Anterior cingulate cortex (tissue), 58 donors: Measurements from ENCODE around the gene SUGP1.
"Not testable (repeated sequence)": the region's sequence is repeated elsewhere in the genome, so short reads cannot be mapped to it uniquely, and the experiment has no call there.

ENCODE experiments used
- DNase-seq, 58 donors: peaks; one replicate each; lab custom pipeline; 2025; lab: John Stamatoyannopoulos, UW

Gene SUGP1, protein sequence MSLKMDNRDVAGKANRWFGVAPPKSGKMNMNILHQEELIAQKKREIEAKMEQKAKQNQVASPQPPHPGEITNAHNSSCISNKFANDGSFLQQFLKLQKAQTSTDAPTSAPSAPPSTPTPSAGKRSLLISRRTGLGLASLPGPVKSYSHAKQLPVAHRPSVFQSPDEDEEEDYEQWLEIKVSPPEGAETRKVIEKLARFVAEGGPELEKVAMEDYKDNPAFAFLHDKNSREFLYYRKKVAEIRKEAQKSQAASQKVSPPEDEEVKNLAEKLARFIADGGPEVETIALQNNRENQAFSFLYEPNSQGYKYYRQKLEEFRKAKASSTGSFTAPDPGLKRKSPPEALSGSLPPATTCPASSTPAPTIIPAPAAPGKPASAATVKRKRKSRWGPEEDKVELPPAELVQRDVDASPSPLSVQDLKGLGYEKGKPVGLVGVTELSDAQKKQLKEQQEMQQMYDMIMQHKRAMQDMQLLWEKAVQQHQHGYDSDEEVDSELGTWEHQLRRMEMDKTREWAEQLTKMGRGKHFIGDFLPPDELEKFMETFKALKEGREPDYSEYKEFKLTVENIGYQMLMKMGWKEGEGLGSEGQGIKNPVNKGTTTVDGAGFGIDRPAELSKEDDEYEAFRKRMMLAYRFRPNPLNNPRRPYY

DNA sequence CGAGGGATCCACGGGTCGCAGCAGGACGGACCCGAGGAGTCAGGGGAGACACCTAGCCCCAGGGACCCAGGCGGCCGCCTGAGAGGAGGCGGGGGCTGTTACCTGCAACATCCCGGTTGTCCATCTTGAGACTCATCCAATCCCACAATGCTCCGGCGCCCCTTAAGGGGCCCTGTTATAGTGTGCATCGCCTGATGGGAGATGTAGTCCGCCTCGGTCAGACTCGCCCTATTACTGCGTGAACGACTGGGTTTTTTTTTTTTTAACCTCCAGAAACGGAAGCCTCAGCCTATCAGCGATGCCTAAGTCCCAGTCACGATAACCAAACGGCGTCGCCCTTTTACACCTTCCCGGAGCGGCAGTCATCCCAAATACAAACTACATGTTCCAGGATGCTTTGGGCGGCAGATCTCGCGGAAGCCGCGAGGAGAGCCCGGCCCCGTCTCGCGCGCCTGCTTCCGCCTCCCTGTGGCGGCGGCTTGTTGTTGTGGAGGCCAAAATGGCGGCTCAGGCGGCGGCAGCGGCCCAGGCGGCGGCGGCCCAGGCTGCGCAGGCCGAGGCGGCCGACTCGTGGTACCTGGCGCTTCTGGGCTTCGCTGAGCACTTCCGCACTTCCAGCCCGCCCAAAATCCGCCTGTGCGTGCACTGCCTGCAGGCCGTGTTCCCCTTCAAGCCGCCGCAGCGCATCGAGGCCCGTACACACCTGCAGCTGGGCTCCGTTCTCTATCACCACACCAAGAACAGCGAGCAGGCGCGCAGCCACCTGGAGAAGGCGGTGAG lies at the start of gene SUGP1, which contains the start of gene MAU2:
Gene SUGP1 (minus strand): TSS at position 149 of the 780 bp plus-strand sequence. CDS start 13 bp downstream, at position 136.
Gene MAU2 (plus strand): TSS at position 469 of the 780 bp plus-strand sequence. CDS start 31 bp downstream, at position 500.
- peak in 57 of 58 donors; percentile 24 to 93 (median 85) for DNase-seq

DNA sequence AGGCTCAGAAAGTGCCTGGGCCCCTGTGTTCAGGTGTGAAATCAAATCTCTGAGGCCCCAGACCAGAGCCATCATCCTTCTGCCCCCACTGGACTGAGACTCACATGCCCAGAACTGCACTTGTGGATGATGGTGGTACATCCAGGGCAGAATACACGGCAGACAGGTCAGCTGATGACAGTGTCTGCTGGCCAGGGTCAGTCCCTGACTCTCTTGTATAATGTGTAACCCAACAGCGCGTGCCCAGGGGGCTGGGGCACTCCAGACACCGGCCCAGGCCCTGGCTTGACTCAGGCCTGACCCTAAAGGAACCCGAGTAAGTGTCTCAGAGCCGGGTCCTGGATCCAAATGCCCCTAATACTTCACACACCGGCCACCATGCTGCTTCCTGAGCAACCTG lies 47.8 kb upstream of the SUGP1 start:
- no peak for DNase-seq

DNA sequence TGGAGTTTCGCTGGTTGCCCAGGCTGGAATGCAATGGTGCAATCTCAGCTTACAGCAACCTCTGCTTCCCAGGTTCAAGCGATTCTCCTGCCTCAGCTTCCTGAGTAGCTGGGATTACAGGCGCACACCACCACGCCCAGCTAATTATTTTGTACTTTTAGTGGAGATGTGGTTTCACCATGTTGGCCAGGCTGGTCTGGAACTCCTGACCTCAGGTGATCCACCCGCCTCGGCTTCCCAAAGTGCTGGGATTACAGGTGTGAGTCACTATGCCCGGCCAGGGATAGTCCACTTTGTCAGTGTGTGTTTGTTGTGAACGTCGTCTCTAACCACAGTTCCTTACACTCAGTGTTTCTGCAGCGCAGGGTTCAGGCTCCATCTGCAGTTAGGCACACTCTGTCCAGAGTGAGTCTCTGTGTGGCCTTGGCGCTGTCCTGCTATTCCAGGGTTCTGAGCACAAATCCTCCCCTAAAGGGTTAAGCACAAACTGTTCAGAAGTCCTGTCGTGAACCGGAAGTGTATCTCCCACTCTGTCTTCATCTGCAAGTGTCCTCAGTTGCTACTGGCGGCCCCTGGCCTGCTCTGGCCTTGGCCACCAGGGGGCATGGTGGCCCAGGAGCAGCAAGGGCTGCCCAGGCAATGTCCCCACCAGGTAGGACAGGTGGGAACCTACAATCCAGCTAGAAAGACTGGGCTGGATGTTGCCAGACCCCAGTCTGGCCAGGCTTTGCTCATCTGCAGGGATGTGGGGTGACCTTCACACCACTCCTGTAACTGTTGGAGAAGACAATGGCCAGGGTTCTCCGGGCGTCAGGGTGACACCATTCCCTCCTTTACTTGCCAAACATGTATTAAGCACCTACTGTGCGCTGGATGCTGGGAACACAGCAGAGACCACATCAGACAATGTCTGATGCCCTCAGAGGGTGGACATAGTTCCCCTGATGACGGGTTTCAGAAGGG lies 46.4 kb upstream of the SUGP1 start:
- DNase-seq, result peak in 37 of 58 donors; percentile 4 to 69 (median 21)

DNA sequence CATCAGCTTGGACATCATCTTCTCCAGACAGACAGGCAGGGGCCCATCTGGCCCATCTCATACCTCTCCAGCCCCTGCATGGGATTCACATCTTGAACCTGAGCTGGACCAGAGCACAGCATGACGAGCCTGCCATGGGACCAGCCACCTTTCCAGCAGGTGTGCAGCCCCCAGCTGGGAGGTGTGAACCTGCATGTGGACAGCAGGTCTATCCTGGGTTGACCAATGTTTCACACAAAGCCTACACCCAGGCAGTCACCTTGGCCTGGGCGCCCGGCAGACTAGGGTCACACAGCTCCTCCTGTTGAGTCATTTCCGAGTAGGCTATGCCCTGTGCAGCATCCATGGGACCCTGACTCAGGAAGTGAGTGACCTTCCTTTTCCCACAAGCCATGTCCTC lies 41.8 kb upstream of the SUGP1 start:
- no peak for DNase-seq

DNA sequence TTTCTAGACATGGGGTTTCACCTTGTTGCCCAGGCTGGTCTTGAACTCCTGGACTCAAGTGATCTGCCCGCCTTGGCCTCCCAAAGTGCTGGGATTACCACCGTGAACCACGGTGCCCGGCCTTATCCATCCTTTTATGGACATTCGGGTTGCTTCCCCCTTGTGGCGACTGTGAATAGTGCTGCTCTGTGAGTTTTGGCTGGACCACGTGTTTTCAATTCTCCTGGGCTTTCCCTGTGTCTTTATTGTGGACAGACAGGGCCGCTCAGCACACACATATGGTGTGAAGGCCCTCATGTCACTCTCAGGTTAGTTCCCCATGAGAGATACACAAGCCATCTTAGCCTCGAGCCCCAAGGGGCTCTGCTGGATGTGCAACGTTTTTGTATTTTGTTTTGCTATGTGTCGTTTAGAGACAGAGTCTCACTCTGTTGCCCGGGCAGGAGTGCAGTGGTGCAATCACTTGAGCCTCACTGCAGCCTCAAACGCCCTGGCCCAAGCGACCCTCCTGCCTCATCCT lies 40.8 kb upstream of the SUGP1 start:
- DNase-seq, result peak in 50 of 58 donors; percentile 7 to 81 (median 46)

DNA sequence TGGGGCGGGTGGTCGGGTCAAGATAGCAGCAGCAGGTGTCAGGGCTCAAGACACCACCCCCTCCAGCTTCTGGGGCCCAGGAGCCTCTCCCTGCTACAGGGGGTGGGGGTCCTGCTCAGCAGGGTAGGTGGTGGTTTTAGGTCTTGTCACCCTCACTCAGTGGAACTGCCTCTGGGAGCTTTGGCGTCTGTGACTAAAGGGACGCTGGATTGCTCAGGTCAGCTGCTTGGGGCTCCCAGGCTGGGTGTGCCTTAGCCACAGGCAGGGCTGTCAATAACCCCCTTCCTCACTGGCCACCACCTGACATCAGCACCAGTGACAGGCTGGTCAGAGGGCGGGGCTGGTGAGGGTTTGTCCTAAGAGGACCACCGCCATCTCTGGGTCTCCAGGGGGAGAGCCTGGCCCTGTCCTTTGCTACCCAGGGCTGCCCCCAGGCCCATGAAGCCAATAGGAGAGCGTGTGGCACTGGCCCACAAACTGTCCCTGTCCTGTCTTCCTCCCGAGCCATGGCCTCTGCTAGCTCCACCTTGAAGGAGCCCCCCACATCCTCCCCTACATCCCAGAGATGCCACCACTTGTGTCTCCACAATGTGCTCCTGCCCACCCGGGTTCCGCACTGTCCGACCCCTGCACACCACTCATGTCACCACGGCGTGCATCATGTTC lies 36.7 kb upstream of the SUGP1 start:
- no peak for DNase-seq

DNA sequence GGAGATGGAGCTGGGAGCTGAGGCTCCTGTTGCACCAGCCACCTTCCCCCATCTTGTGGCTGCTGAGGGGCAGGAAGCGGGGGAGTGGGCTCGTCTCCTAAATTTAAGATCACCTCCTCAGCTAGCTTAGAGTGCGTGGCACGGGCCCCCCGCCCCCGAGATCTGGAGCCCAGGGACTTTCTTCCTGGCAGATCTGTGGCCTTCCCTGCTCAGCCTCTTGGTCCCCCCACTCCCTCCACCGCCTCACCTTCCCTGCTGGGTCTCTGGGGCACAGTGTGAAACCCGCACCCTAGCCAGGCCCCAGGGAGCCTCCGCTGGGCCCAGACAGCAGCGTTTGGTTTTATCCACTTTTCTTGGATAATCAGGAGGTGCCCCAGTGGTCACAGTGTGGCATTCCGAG lies 36.2 kb upstream of the SUGP1 start:
- DNase-seq, result no peak

DNA sequence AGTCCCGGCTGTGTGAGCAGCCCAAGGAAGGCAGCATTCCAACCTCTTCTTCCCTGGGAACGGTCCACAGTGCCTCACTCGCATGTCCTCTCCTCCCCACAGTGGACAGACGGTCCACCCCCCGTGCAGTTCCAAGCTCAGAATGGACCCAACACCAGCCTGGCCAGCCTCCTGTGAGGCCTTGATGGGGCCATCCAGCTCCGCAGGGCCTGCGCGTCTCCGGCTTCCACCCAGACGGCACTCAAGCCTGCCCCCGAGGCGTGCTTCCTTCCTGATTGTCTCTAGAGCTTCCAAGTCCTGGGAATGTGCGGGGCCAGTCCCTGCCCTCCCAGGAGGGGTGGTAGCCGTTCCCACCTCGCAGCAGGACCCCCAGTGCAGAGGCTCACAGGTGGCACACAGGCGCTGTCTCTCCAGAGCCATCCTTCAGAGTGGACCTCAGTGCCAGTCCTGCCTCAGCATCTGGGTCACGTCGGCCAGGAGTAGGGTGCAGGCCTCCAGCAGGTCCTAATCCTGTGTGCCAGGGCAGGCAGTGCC lies 35.4 kb upstream of the SUGP1 start:
- DNase-seq, result no peak

DNA sequence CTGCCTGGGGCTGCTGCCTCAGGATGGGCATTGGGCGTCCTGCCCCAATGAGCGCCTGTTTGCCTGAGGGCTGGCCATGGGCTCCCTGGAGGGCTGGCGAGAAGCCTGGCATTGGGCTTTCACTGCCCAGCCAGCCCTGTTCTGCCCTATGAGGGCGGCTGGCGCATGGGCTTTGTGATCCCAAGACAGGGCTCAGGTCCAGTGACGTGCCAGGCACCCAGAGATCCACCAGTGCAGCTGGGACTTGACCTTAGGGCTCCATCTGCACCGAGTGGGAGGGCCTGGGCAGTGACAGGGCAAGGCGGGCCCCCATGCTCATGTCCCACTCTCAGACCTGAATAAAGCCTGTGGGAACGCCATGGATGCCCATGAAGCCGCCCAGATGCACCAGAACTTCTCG lies 34.6 kb upstream of the SUGP1 start:
- DNase-seq, result no peak

DNA sequence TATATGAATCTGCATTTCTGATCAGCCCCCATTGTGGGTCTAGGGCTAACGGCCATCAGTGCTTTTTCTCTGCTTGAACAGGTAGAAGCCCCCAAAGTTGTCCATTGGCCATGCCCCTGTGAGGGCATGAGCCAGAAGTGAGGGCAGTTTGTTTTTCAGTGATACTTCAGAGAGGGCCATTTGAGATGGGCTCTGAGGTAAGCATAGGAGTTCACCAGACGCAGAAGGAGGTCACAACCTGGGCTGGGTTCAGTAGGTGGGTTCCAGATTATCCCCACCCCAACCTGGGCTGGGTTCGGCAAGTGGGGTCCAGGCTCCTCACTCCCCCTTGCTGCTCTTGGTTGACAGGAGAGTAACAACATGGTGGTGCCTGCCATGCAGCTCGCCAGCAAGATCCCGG lies 33.7 kb upstream of the SUGP1 start:
- DNase-seq, result no peak

DNA sequence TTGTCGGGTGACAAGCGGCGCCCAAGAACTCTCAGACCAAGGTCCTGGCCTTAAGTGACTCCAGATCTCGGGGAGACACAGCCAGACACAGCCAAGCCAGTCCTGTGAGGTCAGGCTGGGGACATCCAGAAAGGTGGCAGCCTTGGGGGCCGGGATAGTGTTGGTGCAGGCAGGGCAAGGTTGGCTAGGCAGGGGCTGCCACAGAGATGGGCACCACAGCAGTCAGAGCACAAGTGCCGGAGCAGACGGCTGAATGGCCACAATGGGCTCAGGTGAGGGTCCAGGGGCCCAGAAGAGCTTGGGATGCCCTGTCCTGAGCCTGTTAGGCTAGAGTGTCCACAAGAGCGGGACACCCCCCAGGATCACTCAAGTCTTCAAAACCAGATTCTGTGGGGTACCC lies 32.5 kb upstream of the SUGP1 start:
- DNase-seq, result no peak

DNA sequence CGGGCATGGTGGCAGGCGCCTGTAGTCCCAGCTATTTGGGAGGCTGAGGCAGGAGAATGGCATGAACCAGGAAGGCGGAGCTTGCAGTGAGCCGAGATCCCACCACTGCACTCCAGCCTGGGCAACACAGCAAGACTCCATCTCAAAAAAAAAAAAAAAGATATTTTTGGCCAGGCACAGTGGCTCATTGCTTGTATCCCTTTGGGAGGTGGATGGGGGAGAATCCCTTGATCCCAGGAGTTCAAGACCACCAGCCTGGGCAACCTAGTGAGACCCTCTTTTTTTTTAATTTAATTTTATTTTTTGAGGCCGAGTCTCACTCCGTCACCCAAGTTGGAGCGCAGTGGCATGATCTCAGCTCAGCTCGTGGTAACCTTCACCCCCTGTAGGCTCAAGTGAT lies 30.4 kb upstream of the SUGP1 start:
- not testable (repeated sequence) for DNase-seq

DNA sequence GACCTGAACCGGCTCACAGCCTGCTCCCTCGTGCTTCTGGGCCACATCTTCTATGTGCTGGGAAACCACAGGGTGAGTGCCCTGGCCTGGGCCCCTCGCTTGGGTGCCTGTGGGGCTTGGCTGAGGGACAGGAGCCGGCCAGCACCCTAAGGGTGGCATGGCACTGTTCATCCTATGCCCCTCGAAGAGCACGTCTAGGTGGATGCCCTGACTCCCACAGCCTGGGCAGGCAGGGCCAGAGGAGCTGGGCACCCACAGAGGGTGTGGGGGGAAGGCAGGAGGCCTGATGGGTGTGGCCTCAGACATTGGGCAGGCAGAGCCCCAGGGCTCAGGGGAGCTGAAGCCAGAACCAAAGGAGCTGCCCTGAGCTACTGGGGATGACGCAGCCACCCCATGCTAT lies 29.1 kb upstream of the SUGP1 start:
- no peak for DNase-seq

DNA sequence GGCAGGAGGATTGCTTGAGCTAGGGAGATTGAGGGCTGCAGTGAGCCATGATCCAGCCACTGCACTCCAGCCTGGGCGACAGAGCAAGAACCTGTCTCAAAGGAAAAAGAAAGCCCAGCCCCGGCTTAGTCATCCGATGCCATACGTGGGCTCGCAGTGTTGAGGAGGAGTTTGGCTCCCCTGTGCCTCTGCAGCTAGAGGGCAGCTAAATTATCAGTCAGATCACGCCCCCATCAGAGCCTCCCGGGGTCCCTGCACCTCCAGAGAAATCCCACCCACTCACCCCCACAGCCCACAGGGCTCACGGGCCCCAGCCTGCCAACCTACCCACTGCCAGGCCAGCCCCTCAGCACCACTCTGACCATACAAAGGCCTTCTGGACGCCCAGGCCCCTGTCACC lies 28.0 kb upstream of the SUGP1 start:
- DNase-seq, result peak in 2 of 58 donors; percentile 11 to 17

DNA sequence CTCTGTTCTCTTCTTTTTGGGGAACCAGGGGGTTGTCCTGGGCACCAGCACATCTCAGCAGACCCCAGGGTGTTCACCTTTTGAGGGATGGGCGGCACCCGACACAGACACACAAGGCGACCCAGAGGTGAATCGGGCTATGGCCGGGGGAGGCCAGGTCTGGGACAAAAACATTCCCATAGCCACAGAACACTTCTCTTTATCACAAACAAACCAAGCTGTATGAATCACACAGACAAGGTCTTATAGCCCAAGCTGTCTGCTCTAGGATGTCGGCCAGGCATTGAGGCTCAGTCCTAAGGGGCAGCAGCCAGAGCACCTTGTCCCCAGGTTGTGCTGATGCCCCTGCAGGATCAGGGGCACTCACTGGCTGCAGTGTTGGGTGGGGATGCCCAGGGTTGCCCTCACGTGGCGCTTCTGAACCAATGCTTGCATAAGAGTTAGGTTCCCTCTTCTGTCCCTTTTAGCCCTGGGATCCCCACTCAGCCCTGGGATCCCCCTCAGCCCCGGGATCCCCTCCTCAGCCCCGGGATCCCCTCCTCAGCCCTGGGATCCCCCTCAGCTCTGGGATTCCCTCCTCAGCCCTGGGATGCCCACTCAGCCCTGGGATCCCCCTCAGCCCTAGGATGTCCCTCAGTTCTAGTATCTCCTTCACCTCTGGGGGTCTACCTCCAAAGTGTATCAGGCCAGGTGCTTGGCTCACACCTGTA lies 27.2 kb upstream of the SUGP1 start:
- no peak for DNase-seq

DNA sequence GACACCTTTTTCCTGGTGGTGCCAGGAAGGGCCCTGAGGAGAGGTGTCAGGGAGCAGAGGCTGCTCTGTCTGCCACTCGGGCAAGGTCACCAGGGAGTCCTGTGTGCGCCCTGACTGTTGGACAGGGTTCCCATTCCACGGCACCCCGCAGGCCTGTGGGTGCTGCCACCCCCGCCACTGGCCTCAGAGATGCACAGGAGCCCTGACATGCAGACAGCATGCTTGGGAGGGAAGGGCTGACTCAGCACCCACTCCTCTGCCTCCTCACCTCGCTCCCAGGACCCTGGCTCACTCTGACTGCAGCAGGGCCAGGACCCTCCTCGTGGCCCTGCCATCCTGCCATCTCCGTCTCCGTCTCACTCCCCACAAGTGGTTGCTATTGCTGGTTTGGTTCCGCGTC lies 25.7 kb upstream of the SUGP1 start:
- DNase-seq, result no peak

DNA sequence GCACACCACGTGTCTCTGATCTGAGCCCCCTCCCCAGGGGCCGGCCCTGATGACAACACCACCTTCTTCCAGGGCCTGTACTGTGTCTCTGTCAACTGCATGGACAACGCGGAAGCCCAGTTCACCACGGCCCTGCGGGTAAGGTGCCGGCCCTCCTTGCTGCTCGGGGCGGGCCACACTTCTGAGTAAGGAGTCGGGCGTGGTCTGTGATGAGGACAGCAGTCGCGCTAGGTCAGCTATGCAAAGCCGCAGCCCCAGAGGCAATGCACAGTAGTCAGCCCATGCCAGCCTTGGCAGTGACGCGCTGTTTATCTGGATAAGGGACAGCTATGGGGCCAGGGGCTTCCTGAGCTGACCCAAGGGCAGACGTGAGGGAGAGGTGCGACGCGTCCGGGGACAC lies 24.9 kb upstream of the SUGP1 start:
- no peak for DNase-seq

DNA sequence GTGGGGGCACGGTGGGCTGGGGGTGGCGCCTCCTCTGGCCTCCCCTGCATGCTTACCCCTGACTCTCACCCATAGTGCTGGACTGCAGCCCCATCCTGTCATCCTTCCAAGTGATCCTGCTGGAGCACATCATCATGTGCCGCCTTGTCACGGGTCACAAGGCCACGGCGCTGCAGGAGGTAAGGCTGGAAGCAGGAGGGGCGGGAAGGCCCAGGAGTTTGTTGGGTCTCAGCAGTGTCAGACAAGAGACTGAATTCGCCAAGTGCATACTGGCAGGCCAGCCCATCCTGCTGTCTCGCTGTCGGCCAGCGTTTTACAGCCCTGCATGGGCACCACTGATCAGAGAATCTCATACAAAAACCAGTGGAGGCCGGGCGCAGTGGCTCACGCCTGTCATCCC lies 23.5 kb upstream of the SUGP1 start:
- DNase-seq, result no peak
